ENCODE measurements around the gene GRPEL1. TPM values are rescaled to one million over a fixed set of nuclear protein-coding genes. Genes with fewer than 3 reads are reported as not detected.

Gene GRPEL1
- total and polyA plus RNA-seq, 4 donors: 9.8 to 98.1 (median 40.2) TPM

DNA sequence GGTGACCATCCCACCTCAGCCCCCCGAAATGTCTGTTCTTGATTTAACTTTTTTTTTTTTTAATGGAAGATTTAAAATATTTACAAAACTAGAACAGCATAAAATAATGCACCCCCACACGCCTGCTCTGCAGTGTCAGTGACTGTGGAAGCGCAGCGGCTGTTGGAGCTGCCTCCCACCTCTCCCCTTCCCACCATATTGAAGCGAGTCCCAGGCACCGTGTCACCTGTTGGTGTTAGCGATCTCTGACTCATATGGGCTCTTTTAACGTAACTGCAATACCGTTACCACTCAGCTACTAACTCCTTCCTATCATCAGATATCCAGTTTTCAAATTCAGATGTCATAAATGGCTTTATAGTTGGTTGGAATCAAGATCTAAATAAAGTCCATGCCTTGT, 41.8 kb downstream of the GRPEL1 start (continued):
- TF ChIP-seq REST (IDR thresholded peaks at IDR 0.05): no peak
- no peak for TF ChIP-seq EGR1 (IDR thresholded peaks at IDR 0.05; ENCODE audit: low read depth in 2 of 2)
- TF ChIP-seq HNF4A (conservative IDR thresholded peaks at IDR 0.05): no peak

DNA sequence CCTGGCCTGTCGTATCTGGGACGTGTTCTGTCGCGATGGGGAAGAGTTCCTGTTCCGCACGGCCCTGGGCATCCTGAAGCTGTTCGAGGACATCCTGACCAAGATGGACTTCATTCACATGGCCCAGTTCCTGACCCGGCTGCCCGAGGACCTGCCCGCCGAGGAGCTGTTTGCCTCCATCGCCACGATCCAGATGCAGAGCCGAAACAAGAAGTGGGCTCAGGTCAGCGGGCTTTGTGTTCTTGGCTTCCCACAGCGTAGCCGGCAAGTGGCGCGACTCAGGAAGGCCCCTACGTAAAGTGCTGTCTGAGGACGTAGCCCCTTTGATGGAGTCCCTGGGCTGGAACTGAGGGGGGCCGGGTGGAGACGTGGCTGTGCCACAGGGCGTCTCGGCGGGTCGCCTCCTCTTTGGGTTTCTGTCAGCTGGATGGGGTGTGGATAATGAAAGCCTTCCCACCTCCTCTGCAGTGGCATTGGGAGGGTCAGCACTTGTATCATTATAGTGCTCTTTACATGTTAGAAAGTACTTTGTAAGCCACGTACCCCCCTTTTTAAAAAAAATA, 42.7 kb downstream of the GRPEL1 start:
- no peak for DNase-seq (ENCODE audit: low spot score)
- Histone ChIP-seq H3K9ac (ENCODE audit: low read depth in 1 of 2, low read length in 2 of 2) (no peak overlapping the region), H3K4me3 (ENCODE audit: low read depth in 1 of 3, low read length in 3 of 3) (no peak overlapping the region), H3K27ac (ENCODE audit: low read depth in 1 of 2, low read length in 2 of 2) (no peak overlapping the region), H3K9me3 (ENCODE audit: control insufficient read depth in 4 of 4, low read length in 3 of 4) (no peaks in the 10 kb centered on the region), H3K4me1 (ENCODE audit: control insufficient read depth in 4 of 4, insufficient read depth in 4 of 4, low read length in 3 of 4) (peaks cover 3 to 13% (median 5%) of the 10 kb centered on the region in 4 donors), H3K27me3 (ENCODE audit: control insufficient read depth in 4 of 4, insufficient read depth in 4 of 4, low read length in 3 of 4) (no peaks in the 10 kb centered on the region), H3K36me3 (ENCODE audit: control insufficient read depth in 4 of 4, insufficient read depth in 3 of 4, low read depth in 1 of 4, low read length in 3 of 4) (peaks cover 1 to 32% (median 16%) of the 10 kb centered on the region in 4 donors)
- WGBS: 92% methylated on average over 28 of the region's 28 CpGs
- TF ChIP-seq, protein P1, sequence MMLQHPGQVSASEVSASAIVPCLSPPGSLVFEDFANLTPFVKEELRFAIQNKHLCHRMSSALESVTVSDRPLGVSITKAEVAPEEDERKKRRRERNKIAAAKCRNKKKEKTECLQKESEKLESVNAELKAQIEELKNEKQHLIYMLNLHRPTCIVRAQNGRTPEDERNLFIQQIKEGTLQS (IDR thresholded peaks at IDR 0.05): no peak
- no peak for TF ChIP-seq RXRA (IDR thresholded peaks at IDR 0.05)
- no peak for TF ChIP-seq GABPA (IDR thresholded peaks at IDR 0.05 in 1 of 2, conservative IDR thresholded peaks at IDR 0.05 in 1 of 2)
- no peak for TF ChIP-seq JUND (IDR thresholded peaks at IDR 0.05)
- TF ChIP-seq, protein P2, sequence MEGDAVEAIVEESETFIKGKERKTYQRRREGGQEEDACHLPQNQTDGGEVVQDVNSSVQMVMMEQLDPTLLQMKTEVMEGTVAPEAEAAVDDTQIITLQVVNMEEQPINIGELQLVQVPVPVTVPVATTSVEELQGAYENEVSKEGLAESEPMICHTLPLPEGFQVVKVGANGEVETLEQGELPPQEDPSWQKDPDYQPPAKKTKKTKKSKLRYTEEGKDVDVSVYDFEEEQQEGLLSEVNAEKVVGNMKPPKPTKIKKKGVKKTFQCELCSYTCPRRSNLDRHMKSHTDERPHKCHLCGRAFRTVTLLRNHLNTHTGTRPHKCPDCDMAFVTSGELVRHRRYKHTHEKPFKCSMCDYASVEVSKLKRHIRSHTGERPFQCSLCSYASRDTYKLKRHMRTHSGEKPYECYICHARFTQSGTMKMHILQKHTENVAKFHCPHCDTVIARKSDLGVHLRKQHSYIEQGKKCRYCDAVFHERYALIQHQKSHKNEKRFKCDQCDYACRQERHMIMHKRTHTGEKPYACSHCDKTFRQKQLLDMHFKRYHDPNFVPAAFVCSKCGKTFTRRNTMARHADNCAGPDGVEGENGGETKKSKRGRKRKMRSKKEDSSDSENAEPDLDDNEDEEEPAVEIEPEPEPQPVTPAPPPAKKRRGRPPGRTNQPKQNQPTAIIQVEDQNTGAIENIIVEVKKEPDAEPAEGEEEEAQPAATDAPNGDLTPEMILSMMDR (IDR thresholded peaks at IDR 0.05; ENCODE audit: low read depth, low read length, missing input control): no peak
- TF ChIP-seq REST (IDR thresholded peaks at IDR 0.05): no peak
- TF ChIP-seq FOXA2 (IDR thresholded peaks at IDR 0.05): no peak
- TF ChIP-seq TAF1 (conservative IDR thresholded peaks at IDR 0.05): no peak
- no peak for TF ChIP-seq RAD21 (IDR thresholded peaks at IDR 0.05)
- no peak for TF ChIP-seq SP1 (IDR thresholded peaks at IDR 0.05)
- no peak for TF ChIP-seq EGR1 (IDR thresholded peaks at IDR 0.05; ENCODE audit: low read depth in 2 of 2)
- TF ChIP-seq YY1 (IDR thresholded peaks at IDR 0.05): no peak
- TF ChIP-seq NR2F2 (IDR thresholded peaks at IDR 0.05): no peak
